T-helper 2 cell (primary cell): Measurements from ENCODE around the gene PRRC2C.
"Not testable (repeated sequence)": the region's sequence is repeated elsewhere in the genome, so short reads cannot be mapped to it uniquely, and the experiment has no call there.

ENCODE experiments used
- DNase-seq, 5 experiments: peaks; one replicate each; pipeline versions ENCODE4 v3.0.0 to v3.0.0-alpha.2; 2012 to 2022

Gene PRRC2C

DNA sequence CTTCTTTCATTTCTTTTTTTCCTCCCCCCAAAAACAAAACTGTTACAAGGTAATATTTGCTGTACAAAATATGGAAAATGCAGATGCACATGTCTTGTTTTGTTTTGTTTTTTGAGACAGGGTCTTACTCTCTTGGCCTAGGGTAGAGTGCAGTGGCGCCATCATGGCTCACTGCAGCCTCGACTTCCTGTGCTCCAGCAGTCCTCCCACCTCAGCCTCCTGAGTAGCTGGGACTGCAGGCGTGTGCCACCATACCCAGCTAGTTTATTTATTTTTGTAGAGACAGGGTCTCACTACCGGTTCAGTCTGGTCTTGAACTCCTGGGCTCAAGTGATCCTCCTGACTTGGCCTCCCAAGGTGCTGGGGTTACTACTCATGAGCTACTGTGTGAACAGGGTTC is 15.5 kb downstream of the PRRC2C start:
- DNase-seq: no peak

DNA sequence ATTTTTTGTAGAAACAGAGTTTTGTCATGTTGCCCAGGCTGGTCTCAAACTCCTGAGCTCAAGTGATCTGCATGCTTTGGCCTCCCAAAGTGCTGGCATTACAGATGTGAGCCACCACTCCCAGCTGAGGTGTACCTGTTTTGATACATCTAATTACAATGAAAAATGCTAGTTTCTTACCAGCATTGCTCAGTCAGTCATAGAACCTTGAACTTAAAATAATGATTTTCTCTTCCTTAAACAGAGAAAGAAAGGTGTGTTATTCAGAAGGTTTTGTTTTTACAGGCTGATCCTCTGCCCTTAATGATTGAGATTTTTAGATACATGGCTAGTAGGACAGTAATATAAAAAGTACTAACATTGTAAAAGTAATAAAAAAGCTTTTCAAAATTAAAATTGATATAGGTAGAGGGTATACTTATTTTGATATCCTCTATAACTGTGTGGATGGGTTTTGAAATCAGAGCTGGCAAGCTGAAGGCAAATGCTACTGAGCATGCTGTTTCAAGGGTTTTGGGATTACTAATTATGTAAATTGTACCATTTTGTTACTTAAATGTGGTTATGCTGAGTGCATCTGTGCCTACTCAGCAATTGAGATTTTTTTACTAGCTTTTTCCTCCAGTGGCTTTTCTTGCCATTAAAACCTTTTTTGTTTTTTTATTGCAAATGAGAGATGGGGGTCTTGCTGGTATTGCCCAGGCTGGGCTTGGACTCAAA is 16.1 kb downstream of the PRRC2C start:
- DNase-seq: peak in 1 of 5 experiments; percentile 41

DNA sequence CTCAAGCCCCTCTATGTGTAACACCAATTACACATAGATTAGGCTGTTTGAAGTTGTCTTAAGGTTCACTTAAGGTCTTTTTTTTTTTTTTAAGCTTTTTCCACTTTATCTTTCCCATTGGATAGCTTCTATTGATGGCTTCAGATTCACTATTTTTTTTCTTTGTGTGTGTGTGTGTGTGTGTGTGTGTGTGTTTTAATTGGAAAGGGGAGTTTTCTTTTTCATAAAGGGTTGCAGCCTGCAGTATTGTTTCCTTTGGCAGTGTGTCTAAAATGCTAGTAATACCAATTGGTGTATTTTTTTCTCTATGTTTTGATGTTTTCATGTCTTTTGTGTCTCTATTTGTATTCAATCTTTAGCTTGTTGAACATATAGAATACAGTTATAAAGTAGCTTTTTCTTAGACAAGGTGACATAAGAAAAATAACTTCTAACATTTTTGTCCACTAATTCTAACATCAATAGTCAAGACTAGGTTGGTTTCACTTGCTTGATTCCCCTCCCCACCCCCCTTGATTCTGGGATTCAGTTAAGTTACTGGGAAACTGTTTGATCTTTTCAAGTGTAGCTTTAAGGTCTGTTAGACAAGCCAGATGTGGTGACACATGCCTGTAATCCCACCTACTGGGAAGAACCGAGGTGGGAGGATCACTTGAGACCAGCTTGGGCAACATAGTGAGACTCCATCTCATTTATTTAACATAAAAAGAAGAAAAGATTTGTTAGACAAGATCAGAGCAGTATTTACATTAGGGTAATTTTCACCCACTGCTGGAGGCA is 21.4 kb downstream of the PRRC2C start:
- no peak for DNase-seq

DNA sequence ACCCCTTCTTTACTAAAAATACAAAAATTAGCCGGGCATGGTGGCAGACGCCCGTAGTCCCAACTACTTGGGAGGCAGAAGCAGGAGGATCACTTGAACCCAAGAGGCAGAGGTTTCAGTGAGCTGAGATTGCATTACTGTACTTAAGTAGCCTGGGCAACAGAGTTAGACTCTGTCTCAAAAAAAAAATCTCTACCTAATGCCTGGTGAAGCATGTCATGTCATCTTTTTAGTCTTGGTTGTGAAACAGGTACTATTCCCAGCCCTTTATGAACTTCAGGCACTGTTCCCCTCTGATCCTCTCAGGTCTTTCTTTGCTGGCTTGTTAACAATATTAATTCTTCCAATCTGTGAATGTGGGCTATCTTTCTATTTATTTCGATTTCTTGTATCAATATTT is 22.1 kb downstream of the PRRC2C start:
- no peak for DNase-seq

DNA sequence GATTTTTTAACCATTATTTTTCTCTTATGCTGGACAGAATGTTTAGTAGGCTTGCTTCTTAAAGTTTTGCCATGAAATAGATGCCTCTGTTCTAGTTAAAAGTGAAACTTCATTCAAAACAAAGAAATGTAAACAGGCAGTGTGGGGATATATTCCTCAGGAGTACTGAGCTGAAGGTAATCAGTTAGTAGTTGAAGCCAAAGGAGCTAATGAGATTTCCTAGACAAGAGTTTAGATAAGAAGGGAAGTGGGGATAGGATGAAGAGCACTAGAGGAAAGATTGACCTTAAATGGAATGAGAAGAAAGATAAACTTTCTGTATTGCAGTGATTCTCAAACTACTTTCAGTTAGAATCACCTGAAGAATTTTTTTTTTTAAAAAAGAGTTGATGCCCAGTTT is 23.9 kb downstream of the PRRC2C start:
- no peak for DNase-seq

DNA sequence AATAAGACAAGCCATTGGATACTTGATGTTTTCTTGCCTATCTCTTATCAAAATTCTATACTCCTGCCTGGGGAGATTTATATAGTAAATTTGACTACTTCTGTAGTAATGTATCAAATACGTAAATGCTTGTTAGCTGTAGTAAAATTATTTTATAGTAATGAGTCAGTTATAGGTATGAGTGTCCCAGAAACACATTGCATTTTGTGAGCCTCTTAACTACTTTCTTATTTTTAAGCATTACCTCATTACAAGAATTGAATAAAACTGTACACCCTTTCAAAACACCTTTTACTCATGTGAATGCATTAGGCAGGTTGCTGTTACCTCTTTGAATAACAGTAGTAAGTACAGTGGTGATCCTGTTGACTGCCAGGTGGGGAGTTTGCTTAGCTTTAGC is 28.4 kb downstream of the PRRC2C start:
- no peak for DNase-seq

DNA sequence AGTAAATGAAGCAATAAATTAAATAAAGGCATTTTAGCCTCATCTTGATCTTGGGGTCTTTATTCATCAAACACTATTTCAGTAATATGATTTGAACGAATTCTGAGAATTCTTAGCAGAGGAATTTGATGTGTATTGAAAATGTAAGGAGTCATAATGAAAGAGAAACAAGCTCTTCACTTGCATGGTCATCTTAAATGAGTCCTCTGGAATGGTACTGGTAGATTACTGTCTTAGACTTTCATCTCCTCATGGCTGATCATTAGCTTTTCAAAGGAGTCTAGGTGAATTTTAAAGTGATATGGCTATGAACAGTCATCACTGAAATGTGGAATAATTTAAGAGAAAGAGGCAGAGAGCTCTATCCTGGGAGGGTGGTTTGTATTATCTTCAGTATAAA is 30.0 kb downstream of the PRRC2C start:
- DNase-seq: peak in 1 of 5 experiments; percentile 20

DNA sequence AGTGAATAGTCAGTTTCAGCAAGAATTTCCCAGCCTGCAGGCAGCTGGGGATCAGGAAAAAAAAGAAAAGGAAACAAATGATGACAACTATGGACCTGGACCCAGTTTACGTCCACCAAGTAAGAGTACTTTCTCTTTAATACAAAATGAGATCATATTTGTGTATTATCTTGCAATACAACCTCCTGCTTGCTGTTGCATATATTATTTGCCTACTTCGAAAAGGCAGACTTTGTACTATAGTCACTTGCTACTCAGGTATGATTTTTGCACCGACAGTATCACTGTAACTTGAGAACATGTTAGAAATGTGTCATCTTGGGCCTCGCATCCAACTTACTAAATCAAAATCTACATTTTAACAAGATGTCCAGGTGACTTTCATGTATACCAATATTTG is 30.4 kb downstream of the PRRC2C start:
- DNase-seq: no peak

DNA sequence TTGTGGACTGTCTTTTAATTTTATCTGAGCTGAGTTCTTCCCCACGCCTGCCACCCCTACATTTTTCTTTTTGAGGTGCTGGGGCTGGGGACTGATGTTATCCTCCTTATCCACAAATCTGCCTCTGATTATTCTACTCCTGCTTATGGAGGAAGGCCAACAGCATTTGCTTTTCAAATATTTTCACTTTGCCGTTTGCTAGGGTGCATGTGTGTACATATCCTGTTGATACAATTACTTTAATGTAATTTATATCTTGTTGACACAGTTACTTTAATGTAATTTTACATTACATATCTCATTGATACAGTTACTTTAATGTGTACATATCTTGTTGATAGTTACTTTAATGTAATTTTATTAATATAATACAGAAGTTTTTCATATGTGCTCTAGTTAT is 36.2 kb downstream of the PRRC2C start:
- no peak for DNase-seq

DNA sequence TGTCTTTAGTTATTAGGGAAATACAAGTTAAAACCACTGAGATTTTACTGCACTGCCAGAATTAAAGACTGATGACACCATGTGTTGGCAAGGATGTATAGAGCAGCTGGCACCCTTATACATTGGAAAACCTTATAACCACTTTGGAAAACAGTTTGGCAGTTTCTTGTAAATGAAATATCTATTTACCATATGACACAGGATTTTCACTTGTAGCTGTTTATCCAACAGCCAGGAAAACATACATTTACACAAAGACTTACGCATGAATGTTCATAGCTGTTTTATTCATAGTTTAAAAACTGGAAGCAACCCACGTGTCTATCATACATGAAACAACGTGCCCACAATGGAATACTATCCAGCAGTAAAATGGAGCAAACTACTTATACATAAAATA is 45.3 kb downstream of the PRRC2C start:
- DNase-seq: no peak

DNA sequence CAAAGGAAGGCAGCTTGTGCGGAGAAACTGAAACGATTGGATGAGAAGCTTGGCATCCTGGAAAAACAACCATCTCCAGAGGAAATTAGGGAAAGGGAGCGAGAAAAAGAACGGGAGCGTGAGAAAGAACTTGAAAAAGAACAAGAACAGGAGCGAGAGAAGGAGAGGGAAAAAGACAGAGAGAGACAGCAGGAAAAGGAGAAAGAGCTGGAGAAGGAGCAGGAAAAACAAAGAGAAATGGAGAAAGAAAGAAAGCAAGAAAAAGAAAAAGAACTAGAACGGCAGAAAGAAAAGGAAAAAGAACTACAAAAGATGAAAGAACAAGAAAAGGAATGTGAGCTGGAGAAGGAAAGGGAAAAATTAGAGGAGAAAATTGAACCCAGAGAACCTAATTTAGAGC is 47.2 kb downstream of the PRRC2C start:
- no peak for DNase-seq

DNA sequence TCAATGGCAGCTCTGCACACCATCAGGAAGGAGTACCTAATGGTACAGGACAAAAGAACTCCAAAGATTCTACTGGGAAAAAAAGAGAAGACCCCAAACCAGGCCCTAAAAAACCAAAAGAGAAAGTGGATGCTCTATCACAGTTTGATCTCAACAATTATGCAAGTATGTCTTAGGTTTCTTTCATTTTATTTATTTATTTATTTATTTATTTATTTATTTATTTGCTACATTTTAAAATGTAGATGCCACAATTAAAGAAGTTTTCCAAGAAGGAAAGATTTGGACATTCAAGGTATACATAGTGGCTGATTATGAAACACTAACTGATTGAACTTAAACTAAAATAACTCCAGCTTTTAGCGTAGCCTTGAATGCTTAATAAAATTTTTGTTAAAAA is 60.2 kb downstream of the PRRC2C start:
- DNase-seq: no peak

DNA sequence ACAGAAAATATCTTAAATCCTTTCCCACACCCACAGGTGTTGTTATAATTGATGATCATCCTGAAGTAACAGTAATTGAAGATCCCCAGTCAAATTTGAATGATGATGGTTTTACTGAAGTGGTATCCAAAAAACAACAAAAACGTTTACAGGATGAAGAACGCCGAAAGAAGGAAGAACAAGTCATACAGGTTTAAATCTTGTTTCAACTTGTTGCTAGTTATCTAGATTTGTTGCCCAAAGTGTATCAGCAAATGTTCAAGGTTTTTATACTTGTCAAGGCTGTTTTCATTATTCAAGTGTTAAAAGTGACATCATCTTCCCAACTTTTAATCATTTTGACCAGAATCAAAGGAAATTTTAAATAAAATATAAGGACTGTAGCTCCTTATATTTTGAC is 64.7 kb downstream of the PRRC2C start:
- DNase-seq: no peak

DNA sequence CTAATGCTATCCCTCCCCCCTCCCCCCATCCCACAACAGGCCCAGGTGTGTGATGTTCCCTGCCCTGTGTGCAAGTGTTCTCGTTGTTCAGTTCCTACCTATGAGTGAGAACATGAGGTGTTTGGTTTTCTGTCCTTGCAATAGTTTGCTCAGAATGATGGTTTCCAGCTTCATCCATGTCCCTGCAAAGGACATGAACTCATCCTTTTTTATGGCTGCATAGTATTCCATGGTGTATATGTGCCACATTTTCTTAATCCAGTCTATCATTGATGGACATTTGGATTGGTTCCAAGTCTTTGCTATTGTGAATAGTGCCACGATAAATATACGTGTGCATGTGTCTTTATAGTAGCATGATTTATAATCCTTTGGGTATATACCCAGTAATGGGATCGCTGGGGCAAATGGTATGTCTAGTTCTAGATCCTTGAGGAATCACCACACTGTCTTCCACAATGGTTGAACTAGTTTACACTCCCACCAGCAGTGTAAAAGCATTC is 65.3 kb downstream of the PRRC2C start:
- DNase-seq: not testable (repeated sequence)

DNA sequence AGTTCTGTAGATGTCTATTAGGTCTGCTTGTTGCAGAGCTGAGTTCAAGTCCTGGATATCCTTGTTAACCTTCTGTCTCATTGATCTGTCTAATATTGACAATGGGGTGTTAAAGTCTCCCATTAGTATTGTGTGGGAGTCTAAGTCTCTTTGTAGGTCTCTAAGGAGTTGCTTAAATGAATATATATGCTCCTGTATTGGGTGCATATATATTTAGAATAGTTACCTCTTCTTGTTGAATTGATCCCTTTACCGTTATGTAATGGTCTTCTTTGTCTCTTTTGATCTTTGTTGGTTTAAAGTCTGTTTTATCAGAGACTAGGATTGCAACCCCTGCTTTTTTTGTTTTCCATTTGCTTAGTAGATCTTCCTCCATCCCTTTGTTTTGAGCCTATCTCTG is 68.6 kb downstream of the PRRC2C start:
- peak in 1 of 5 experiments; percentile 22 for DNase-seq

DNA sequence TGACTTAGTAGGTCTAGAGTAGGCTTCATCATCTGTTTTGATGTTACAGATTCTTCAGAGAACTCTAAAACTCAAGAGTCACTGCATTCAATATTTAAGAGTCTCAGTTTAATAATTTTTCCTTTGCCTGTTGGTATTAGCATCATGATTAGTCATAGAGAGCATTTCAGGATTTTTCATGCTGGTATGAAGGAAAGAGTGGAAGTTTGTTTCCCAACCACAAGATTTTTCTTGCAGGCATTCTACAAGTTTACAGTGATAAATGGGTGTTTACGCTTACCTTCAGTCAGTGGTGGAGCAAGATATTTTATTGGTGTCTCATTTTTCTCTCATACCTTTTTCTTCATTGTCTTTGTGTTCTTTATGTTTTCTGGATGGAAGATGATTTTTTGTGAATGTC is 78.3 kb downstream of the PRRC2C start:
- DNase-seq: no peak

DNA sequence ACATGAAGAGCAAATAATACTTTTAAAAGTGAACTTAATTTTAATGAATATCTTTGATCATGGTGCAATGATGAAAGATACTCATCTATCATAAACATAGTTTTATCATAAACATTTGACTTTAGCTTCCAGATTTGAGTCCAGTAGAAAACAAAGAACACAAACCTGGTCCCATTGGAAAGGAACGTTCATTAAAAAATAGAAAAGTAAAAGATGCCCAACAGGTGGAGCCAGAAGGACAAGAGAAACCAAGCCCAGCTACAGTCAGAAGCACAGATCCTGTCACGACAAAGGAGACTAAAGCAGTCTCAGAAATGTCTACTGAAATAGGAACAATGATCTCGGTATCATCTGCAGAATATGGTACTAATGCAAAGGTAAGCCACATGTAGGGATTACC is 81.1 kb downstream of the PRRC2C start:
- no peak for DNase-seq

DNA sequence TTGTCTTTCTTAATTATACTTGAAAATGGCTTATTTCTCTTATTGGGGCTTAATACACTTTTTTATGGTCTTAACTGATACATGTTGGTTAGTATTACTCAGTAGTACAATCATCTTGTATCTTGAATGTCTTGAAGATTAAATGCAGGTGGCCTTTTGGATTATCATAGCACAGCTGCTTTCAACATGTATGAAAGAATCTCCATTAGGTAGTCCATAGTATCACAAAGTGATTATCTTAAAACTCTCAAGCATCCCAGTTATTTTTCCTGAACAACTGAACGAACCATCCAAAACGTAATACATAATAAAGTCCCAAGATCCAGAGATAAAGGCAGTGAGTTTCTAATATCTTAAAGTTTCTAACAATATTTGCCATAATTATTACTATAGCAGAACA is 85.0 kb downstream of the PRRC2C start:
- DNase-seq: no peak

DNA sequence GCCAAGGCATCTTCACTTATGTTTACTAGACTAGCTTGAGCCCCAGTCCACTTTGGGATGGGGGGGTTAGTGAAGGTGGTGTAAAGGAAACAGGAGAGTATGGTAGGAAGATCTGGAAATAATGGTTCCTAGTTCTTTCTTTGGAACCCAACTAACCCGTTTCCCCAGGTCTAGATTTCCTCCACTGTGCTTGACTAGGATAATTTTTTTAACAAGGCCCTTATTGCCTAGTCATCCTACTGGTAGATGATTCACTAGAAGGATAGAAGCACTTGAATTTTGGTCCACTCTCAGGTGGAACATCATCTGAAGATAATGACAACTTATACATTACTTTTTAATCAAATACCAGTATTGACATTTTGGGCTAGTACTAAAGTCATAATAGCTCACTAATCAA is 90.8 kb downstream of the PRRC2C start:
- no peak for DNase-seq

DNA sequence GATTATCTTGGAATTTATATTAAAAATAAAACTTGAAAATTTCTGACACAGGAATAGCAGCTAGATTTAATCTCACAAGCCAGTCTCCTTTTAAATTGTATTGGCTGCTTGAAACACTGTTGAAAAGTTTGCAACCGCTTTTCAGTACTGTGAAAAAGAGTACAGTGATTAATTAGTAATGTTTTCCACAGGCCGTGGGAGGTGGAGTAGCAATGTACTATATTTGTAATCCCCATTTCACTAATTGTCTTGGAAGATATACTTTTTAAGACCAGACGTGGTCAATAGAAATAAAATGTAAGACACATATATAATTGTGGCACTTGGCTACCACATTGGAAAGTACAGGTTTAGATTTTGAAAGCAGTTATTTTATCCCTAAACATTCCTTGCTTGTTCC is 95.9 kb downstream of the PRRC2C start:
- no peak for DNase-seq

DNA sequence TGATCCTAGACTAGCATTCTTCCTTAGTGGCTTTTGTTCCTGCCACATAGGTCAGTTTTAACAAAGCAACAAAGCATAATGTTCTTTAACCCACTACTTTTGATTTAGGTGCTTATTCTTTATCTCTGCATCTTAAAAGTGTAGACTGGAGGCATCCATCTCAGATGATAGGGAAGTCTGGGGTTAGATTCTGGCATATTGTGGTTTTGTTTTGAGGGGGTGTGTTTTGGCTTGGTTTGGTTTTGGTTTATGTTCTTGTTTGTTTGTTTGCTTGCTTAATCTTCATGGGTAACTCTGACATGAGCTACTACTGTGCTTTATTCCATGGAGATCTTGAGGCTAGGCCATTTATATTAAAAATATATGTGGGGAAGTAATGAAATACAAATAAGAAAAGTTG is 96.4 kb downstream of the PRRC2C start:
- DNase-seq: peak in 1 of 5 experiments; percentile 56

DNA sequence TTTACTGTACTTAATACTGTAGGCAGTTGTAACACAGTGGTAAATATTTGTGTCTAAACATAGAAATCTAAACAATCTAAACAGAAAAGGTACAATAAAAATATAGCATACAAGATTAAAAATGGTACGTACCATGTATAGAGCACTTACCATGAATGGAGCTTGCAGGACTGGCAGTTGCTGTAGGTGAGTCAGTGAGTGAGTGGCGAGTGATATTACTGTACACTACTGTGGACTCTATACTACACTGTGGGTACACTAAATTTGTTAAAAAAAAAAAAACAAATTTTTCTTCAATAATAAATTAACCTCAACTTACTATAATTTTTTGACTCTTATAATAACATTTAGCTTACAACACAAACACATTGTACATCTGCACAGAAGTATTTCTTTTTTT is 97.3 kb downstream of the PRRC2C start:
- no peak for DNase-seq

DNA sequence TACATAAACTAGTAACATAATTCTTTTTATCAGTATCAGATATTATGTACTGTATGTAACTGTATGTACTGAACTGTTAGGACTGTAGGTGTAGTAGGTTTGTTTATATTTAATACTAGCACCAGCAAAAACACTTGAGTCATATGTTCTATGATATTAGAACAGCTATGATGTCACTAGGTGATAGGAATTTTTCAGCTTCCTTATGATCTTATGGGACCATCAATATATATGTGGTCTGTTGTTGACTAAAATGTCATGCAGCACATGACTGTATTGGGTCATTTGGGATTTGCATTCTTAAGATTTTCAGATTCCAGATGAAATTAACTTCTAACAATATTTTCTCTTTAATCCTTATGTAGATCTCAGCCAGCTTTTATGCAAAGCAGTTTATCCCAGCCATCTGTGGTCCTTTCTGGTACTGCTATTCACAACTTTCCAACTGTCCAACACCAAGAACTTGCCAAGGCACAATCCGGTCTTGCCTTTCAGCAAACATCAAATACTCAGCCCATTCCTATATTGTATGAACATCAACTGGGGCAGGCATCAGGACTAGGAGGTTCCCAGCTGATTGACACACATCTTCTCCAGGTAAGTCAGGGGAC is 98.4 kb downstream of the PRRC2C start:
- no peak for DNase-seq

DNA sequence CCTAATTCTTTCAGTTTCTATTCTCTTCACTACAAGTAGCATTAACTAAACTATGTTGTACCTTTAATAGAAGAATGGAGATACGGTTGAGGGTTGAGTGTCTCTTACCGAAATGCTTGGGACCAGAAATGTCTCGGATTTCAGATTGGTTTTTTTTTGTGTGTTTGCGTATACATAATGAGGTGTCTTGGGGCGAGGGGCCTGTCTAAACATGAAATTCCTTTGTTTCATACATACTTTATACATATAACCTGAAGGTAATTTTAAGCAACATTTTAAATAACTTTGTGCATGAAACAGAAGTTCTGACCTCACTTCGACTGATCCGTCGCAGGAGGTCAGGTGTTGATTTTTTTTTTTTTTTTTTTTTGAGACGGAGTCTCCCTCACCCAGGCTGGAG is 100.4 kb downstream of the PRRC2C start:
- DNase-seq: no peak
